HG03460 (cell line): ENCODE data around the gene RYR2.

Source experiments
- ATAC-seq: cut with Tn5 transposase; IDR thresholded peaks from one replicate; pipeline ENCODE4 v1.9.1; 2021; ENCODE audit not compliant: unreplicated experiment

Gene RYR2

GRCh38 chr1:237619553-237619952 is 577.6 kb downstream of the RYR2 start:
- no peak for ATAC-seq

- ATAC-seq = no peak
Measured at GRCh38 chr1:237634922-237635321, 592.9 kb downstream of the RYR2 start.

- ATAC-seq = no peak
Measured at GRCh38 chr1:237638555-237638954, 596.6 kb downstream of the RYR2 start.

- no peak for ATAC-seq
Measured at GRCh38 chr1:237640011-237640671, 598.2 kb downstream of the RYR2 start.

- no peak for ATAC-seq
Measured at GRCh38 chr1:237640966-237641365, 599.0 kb downstream of the RYR2 start.

GRCh38 chr1:237650809-237651208 is 608.8 kb downstream of the RYR2 start:
- ATAC-seq = no peak

- no peak for ATAC-seq
Measured at GRCh38 chr1:237655778-237656177, 613.8 kb downstream of the RYR2 start.

GRCh38 chr1:237664348-237664747 is 622.4 kb downstream of the RYR2 start:
- ATAC-seq = no peak

GRCh38 chr1:237670302-237670701 is 628.3 kb downstream of the RYR2 start:
- no peak for ATAC-seq

GRCh38 chr1:237671262-237671661 is 629.3 kb downstream of the RYR2 start:
- ATAC-seq = no peak

GRCh38 chr1:237671935-237672334 is 630.0 kb downstream of the RYR2 start:
- no peak for ATAC-seq

GRCh38 chr1:237672748-237673147 is 630.8 kb downstream of the RYR2 start:
- no peak for ATAC-seq

- no peak for ATAC-seq
Measured at GRCh38 chr1:237673631-237674030, 631.6 kb downstream of the RYR2 start.

- no peak for ATAC-seq
Measured at GRCh38 chr1:237677979-237678378, 636.0 kb downstream of the RYR2 start.

- ATAC-seq = no peak
Measured at GRCh38 chr1:237679687-237680086, 637.7 kb downstream of the RYR2 start.

- no peak for ATAC-seq
Measured at GRCh38 chr1:237681210-237681609, 639.2 kb downstream of the RYR2 start.

GRCh38 chr1:237684236-237684635 is 642.3 kb downstream of the RYR2 start:
- ATAC-seq = no peak

GRCh38 chr1:237685551-237685950 is 643.6 kb downstream of the RYR2 start:
- no peak for ATAC-seq

GRCh38 chr1:237687804-237688203 is 645.8 kb downstream of the RYR2 start:
- no peak for ATAC-seq

- ATAC-seq = no peak
Measured at GRCh38 chr1:237690656-237691055, 648.7 kb downstream of the RYR2 start.

GRCh38 chr1:237692255-237692654 is 650.3 kb downstream of the RYR2 start:
- no peak for ATAC-seq

- ATAC-seq = no peak
Measured at GRCh38 chr1:237695878-237696277, 653.9 kb downstream of the RYR2 start.

GRCh38 chr1:237700181-237700580 is 658.2 kb downstream of the RYR2 start:
- ATAC-seq = no peak
